ENCODE data around the gene C2CD5.
A peak's percentile ranks its signal among the peaks of the same experiment; 100 is the strongest.
"Not testable (repeated sequence)": the region's sequence is repeated elsewhere in the genome, so short reads cannot be mapped to it uniquely, and the experiment has no call there.

C2CD5 gene

DNA sequence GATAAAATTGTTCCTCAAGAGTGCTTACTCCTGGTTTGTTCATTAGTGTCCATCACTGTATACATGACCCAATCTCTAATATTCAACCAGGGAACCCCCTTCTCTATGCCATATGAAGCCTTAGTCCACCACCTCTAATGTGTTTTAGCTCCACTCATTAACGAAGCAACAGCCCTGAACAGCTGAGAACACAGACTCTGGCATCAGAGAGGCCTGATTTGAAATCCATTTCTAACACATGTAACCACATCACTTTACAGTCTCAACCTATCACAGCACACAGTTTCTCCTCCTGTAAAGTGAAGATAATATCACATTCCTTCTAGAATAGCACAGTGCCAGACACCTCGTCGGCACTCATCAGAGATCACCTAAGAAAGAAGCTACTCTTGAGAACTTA is 64.3 kb downstream of the C2CD5 start:
- DNase-seq (ENCODE audit: low read depth in 2 of 2, low spot score in 1 of 2), result no peak

GRCh38 chr12:22477894-22478287 is 66.5 kb downstream of the C2CD5 start:
- no peak for DNase-seq (ENCODE audit: low read depth in 2 of 2, low spot score in 1 of 2)

GRCh38 chr12:22477166-22477893 is 67.0 kb downstream of the C2CD5 start:
- DNase-seq (ENCODE audit: low read depth in 2 of 2, low spot score in 1 of 2), result no peak

DNA sequence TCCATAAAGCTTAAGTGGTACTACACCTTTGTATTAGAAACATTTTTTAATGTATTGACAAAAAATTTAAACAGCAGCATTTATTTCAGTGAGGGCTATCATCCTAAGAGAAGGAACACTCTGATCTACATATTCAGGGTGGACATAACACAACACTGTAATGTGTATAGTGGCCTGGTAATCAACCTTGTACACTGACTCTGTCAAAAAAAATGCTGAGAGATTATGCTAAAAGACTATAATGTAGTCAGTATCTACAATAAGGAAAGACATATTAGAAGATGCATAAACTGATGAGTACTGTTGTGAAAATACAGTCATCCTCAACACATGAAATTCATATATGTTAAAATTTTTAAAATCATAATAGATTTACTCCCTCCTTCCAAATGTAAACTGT is 68.2 kb downstream of the C2CD5 start:
- no peak for DNase-seq (ENCODE audit: low read depth in 2 of 2, low spot score in 1 of 2)

DNA sequence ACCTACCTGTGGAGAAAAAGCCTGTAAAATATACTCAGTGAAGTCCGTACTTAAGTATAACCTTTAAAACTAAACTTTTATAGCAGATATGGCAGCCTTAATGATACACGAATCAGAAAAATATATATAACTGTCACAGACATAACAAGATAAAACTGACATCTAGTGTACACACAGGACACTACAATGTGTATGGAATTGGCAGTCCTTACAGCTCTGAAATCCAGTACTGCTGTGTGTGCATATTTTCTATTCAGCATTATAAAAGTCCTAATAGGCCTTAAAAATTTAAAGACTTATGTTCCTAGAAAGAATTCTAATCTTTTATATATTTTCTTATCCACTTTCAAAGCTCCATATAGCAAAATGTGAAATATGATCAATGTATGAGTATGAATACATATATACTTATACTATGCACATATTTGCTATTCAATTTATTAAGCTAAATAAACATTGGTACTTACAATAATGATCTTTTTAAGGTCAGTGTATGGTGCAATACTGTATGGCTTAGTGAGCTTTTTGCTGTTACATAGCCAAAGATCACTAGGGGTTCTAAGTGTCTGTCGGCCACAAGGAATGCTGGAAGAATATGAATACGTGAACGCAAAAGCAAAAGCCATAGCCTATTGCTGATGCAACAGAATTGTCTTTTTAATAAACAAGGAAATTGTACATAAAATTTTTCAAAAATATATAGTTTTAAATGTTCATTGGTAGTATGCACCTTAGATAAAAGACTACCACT is 69.2 kb downstream of the C2CD5 start:
- DNase-seq (ENCODE audit: low read depth in 2 of 2, low spot score in 1 of 2), result no peak

DNA sequence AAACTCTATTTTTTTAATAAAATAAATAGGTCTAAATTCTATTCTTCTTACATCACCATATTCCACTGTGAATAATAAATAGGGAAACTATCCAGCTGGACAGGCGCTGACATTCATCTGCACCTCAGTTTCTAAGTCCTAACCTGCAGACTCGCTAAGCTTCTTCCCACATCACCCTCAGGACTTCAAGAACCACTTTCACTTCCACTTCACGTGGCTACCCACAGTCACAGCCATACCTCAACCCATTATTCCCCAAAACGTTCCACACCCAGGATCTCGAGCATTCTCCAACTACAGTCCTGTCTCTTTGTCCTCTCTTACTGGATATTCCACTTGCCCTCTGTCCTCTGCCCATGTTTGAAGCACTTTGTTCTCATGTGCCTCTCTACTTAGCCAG is 71.1 kb downstream of the C2CD5 start:
- no peak for DNase-seq (ENCODE audit: low read depth in 2 of 2, low spot score in 1 of 2)

DNA sequence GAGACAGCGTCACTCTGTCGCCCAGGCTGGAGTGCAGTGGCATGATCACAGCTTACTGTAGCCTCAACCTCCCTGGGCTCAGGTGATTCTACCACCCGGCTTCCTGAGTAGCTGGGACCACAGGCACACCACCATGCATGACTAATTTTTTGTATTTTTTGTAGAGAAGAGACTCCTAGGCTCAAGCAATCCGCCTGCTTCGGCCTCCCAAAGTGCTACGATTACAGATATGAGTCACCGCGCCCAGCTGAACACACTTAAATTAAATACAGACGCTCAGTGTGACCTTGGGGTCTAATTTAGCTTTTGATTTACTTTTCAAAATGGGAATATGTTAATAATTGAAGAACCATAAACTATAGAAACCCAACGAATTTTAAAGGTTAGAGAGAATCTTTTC is 77.2 kb downstream of the C2CD5 start:
- no peak for DNase-seq (ENCODE audit: low read depth in 2 of 2, low spot score in 1 of 2)

GRCh38 chr12:22463306-22463705 is 81.0 kb downstream of the C2CD5 start:
- no peak for DNase-seq (ENCODE audit: low read depth in 2 of 2, low spot score in 1 of 2)

GRCh38 chr12:22461786-22462185 is 82.6 kb downstream of the C2CD5 start:
- DNase-seq (ENCODE audit: low read depth in 2 of 2, low spot score in 1 of 2), result no peak

GRCh38 chr12:22459838-22460490 is 84.4 kb downstream of the C2CD5 start:
- DNase-seq (ENCODE audit: low read depth in 2 of 2, low spot score in 1 of 2), result no peak

GRCh38 chr12:22458298-22458937 is 85.9 kb downstream of the C2CD5 start:
- DNase-seq (ENCODE audit: low read depth in 2 of 2, low spot score in 1 of 2), result no peak

- DNase-seq (ENCODE audit: low read depth in 2 of 2, low spot score in 1 of 2), result no peak
Observed at GRCh38 chr12:22457085-22457484, 87.3 kb downstream of the C2CD5 start.

DNA sequence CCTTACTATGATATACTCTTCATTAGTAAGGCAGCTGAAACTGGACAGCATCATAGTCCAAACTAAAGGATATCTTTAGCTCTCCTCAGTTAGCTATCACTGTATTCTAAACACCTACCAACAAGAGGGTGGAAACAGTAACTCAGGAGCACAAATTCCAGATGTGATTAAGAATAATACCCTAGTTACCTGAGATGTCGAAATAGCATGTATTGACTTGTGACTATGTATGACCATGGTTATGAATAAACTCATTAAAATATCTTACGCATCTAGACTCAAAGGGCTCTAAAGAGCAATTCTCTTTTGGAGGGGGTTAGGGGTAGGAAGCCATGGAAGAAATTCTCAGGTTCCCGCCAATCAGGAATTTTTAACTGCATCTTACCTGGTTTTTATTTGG is 90.8 kb downstream of the C2CD5 start:
- DNase-seq (ENCODE audit: low read depth in 2 of 2, low spot score in 1 of 2), result no peak

DNA sequence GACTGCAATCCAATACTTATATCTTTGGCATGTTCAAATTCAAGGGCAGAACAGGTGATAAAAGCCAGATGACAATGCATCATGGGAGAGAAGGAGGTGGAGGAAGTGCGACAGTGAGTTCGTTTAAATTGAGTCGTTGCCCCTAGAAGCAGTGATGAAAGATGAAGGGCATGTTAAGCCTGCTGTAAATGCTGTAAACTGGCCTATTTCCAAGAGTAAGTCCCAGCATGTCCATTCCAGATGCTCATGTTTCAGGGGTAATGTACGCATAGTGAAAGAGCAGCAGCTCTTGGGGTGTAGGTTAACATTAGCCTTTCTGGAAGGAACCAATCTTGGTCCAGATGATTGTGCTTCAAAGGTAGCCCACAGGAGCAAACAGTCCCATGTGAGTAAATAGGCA is 97.1 kb downstream of the C2CD5 start:
- DNase-seq (ENCODE audit: low read depth in 2 of 2, low spot score in 1 of 2), result no peak

DNA sequence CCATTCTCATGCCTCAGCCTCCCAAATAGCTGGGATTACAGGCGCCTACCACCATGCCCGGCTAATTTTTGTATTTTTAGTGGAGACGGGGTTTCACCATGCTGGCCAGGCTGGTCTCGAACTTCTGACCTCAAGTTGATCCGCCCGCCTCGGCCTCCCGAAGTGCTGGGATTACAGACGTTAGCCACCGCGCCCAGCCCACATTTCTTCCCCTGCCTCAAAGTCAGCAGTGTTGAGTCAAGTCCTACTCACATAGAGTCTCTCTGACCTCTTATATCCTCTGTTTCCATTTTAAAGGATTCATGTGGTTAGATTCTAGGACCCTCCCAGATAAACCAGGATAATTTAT is 100.1 kb downstream of the C2CD5 start:
- DNase-seq (ENCODE audit: low read depth in 2 of 2, low spot score in 1 of 2), result not testable (repeated sequence)

GRCh38 chr12:22443379-22444316 is 100.7 kb downstream of the C2CD5 start:
- DNase-seq (ENCODE audit: low read depth in 2 of 2, low spot score in 1 of 2), result peak in 1 of 2 donors; percentile 32

GRCh38 chr12:22437031-22437806 is 107.1 kb downstream of the C2CD5 start:
- DNase-seq (ENCODE audit: low read depth in 2 of 2, low spot score in 1 of 2), result no peak

DNA sequence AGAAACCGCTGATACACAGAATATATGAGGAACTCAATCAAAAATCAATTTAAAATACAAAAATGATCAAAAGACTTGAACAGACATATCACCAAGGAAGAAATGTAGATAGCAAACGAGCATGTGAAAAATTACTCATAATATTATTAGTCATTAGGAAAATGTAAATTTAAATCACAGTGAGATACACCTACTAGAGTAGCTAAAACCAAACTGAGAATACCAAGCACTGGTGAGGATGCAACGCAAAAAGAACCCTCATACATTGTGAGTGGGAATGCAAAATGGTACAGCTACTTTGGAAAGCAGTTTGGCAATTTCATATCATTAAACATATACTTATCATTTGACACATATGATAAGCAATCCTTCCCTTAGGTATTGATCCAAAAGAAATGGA is 108.8 kb downstream of the C2CD5 start:
- no peak for DNase-seq (ENCODE audit: low read depth in 2 of 2, low spot score in 1 of 2)

DNA sequence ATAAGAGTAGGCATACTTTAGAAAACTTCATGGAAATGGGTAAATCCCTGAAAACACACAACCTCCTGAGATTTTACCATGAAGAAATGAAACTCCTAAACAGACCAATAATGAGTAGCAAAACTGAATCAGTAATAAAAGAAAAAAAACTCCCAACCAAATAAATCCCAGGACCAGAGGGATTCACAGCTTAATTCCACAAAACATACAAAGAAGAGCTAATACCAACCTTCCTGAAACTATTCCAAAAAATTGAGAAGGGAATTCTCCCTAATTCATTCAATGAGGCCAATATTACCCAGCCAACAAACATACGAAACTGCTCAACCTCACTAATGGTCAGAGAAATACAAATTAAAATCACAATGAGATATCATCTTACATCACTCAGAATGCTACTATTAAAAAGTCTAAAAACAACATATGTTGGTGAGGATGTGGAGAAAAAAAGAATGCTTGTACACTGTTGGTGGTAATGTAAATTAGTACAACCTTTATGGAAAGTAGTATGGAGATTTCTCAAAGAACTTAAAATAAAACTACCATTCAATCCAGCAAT is 112.6 kb downstream of the C2CD5 start:
- DNase-seq (ENCODE audit: low read depth in 2 of 2, low spot score in 1 of 2), result no peak

GRCh38 chr12:22416801-22417200 is 127.5 kb downstream of the C2CD5 start:
- DNase-seq (ENCODE audit: low read depth in 2 of 2, low spot score in 1 of 2), result no peak

Measured in stimulated activated CD8-positive, alpha-beta memory T cell treated with anti-CD3 and anti-CD28 coated beads, Interleukin-4, amount 100 ng/mL, for 1 hour (primary cell).